ENCODE measurements around the gene BIN1.

BIN1 gene

GRCh38 chr2:127056086-127056485, 50.9 kb downstream of the BIN1 start:
- H3K4me1 Mint-ChIP-seq = peaks cover 4% of the 10 kb centered on the region
- H3K9me3 Mint-ChIP-seq = no peaks in the 10 kb centered on the region
- H3K27me3 Mint-ChIP-seq = no peaks in the 10 kb centered on the region
- no peak overlapping the region for H3K4me3 Mint-ChIP-seq
- H3K27ac Mint-ChIP-seq = no peak overlapping the region
- H3K36me3 Mint-ChIP-seq = peaks cover 2% of the 10 kb centered on the region

GRCh38 chr2:127055786-127056076, 51.2 kb downstream of the BIN1 start:
- H3K9me3 Mint-ChIP-seq = no peaks in the 10 kb centered on the region
- H3K36me3 Mint-ChIP-seq = peaks cover 2% of the 10 kb centered on the region
- H3K4me3 Mint-ChIP-seq = no peak overlapping the region
- H3K4me1 Mint-ChIP-seq = peaks cover 4% of the 10 kb centered on the region
- no peaks in the 10 kb centered on the region for H3K27me3 Mint-ChIP-seq
- no peak overlapping the region for H3K27ac Mint-ChIP-seq

GRCh38 chr2:127054996-127055785, 51.8 kb downstream of the BIN1 start:
- Mint-ChIP-seq H3K4me3 (no peak overlapping the region), H3K9me3 (no peaks in the 10 kb centered on the region), H3K27me3 (no peaks in the 10 kb centered on the region), H3K4me1 (peaks cover 8% of the 10 kb centered on the region), H3K36me3 (peaks cover 2% of the 10 kb centered on the region), H3K27ac (no peak overlapping the region)

GRCh38 chr2:127054604-127054930, 52.4 kb downstream of the BIN1 start:
- peaks cover 12% of the 10 kb centered on the region for H3K4me1 Mint-ChIP-seq

DNA sequence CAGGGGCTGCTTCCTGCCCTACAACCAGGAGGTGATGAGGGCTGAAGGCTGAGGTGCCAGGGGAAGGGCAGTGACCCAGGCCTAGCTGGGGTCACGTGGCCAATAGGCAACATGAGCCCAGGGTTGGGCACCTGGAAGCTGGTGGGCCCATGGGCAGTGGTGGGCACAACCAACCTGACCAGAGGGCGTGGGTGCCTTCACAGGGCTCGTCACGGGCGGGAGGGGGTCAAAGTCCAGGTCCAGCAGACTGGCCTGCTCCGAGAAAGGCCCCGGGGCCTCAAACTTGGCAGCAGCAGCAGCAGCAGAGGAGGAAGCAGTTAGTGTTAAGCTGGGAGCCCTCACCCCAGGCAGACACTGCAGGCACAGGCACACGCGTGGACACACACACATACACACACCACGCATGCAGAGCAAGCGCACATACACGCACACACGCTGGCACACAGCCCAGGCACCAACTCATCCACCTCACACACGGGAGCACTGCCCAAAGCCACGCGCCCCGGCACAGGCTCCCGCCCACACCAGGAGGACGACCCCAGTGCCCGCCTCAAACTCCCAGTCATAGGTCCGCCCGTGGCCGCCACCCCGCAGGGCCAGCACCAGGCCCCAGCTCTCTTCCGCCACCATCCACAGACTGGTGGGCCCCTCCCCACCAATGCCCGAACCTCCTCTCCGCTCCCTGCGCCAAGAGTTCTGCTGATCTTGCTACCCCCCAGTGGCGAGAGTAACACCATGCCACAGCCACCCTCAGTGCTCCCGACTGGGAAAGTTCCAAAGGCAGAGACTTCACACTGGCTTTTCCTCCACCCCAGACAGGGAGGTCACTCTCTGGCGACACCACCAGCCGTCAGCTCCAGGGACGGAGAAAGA, 53.0 kb downstream of the BIN1 start:
- H3K27me3 Mint-ChIP-seq = no peaks in the 10 kb centered on the region
- no peak overlapping the region for H3K27ac Mint-ChIP-seq

More at GRCh38 chr2:127054604-127054930, 52.4 kb downstream of the BIN1 start:
- Mint-ChIP-seq H3K36me3 (peaks cover 2% of the 10 kb centered on the region), H3K27me3 (no peaks in the 10 kb centered on the region), H3K4me3 (no peak overlapping the region), H3K9me3 (no peaks in the 10 kb centered on the region), H3K27ac (no peak overlapping the region)

GRCh38 chr2:127052771-127053691, 53.9 kb downstream of the BIN1 start:
- peaks cover 2% of the 10 kb centered on the region for H3K36me3 Mint-ChIP-seq
- peaks cover 12% of the 10 kb centered on the region for H3K4me1 Mint-ChIP-seq
- H3K27ac Mint-ChIP-seq = no peak overlapping the region
- H3K27me3 Mint-ChIP-seq = no peaks in the 10 kb centered on the region
- H3K9me3 Mint-ChIP-seq = no peaks in the 10 kb centered on the region
- H3K4me3 Mint-ChIP-seq = no peak overlapping the region

More for the DNA sequence above, 53.0 kb downstream of the BIN1 start:
- Mint-ChIP-seq H3K9me3 (no peaks in the 10 kb centered on the region), H3K4me1 (peaks cover 12% of the 10 kb centered on the region), H3K4me3 (no peak overlapping the region), H3K36me3 (peaks cover 2% of the 10 kb centered on the region)

DNA sequence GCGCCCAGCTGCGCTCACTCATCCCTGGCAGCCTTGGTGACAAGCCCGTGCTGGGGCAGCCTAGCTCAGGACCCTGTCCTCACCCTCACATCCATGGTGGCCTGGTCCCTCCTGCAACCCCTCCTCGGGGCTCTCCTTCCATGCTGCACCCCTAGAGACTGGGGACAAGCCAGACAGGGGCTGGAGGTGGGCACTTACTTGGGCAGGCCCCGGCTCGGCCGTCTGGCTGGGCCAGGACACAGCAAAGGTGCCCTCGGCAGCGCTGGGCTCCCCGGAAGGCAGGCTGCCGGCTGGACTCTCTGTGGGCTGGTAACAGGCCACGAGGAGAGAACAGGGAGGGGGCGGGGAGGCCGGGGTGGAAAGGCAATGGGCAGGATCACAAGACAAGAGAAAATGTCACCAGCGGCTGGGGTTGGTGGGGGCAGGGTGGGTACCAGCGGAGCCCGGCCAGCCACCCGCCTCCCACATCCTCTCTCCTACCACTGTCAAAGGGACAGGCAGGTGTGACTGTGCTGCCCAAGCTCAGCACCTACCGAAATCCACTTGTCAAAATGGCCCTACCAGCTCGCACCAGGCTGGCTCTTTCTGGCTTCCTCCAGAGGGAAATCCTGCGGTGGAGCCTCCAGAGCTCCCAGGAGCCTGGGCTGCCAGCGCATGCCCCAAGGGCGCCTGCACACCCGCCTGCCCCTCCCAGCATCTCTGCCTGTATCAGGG, 54.7 kb downstream of the BIN1 start:
- Mint-ChIP-seq H3K27ac (no peak overlapping the region), H3K4me1 (peaks cover 12% of the 10 kb centered on the region), H3K36me3 (peaks cover 3% of the 10 kb centered on the region), H3K9me3 (no peaks in the 10 kb centered on the region), H3K4me3 (no peak overlapping the region), H3K27me3 (no peaks in the 10 kb centered on the region)

DNA sequence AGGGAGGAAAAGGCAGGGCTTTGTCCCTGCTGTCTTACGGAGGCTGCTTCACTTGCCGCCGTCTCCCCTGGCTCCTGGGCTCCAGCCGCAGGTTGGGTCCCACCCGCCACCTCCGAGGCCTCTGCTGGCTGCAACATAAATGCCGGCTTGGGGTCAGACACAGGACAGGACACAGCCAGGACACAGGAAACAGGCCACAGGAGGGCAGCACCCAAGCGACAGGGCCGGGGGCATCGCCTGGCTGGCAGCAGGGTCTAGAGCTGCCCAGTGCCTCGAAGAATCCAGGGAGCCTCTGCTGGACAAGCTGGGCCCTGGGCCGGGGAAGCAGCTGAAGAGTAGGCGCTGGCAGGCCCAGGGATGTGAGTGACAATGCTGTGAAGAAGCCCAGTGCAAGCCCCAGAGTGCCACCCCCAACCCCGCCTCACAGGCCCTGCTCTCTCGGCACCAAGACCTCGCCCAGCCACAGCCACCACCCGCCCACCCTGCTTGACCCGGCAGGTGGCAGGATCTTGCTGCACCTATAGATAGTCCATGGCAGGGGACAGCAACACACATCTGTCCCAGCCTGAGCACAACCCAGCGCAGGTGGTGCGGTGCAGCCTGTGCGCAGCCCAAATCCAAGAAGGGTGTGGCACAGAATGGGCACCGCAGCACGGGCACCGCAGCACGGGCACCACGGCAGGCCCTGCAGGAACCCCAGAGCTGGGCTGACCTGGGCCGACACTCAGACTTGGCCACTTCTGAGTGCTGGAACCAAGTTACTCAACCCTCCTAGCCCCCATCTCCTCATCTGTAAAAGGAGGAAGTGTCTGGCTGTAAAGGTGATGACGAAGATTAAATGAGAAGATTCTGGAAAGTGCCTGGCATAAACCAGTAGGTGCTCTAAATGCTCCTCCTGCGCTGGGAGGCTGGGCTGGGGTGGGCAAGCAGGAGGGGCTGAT, 55.6 kb downstream of the BIN1 start:
- Mint-ChIP-seq H3K4me3 (no peak overlapping the region), H3K9me3 (no peaks in the 10 kb centered on the region), H3K27me3 (no peaks in the 10 kb centered on the region), H3K36me3 (peaks cover 1% of the 10 kb centered on the region), H3K27ac (no peak overlapping the region), H3K4me1 (peaks cover 15% of the 10 kb centered on the region)

- Mint-ChIP-seq H3K36me3 (peaks cover 1% of the 10 kb centered on the region), H3K27me3 (no peaks in the 10 kb centered on the region), H3K4me3 (no peak overlapping the region), H3K27ac (no peak overlapping the region), H3K9me3 (no peaks in the 10 kb centered on the region), H3K4me1 (peaks cover 15% of the 10 kb centered on the region)
These were observed 56.2 kb downstream of the BIN1 start for GRCh38 chr2:127050803-127051115.

GRCh38 chr2:127049927-127050802, 56.8 kb downstream of the BIN1 start:
- peaks cover 1% of the 10 kb centered on the region for H3K36me3 Mint-ChIP-seq
- H3K9me3 Mint-ChIP-seq = no peaks in the 10 kb centered on the region
- peak overlapping the region; percentile 82 for H3K27ac Mint-ChIP-seq
- H3K4me1 Mint-ChIP-seq = peaks cover 15% of the 10 kb centered on the region
- H3K27me3 Mint-ChIP-seq = no peaks in the 10 kb centered on the region
- no peak overlapping the region for H3K4me3 Mint-ChIP-seq

GRCh38 chr2:127048969-127049897, 57.7 kb downstream of the BIN1 start:
- H3K27ac Mint-ChIP-seq = no peak overlapping the region
- peaks cover 1% of the 10 kb centered on the region for H3K36me3 Mint-ChIP-seq
- H3K9me3 Mint-ChIP-seq = no peaks in the 10 kb centered on the region
- H3K4me1 Mint-ChIP-seq = peaks cover 15% of the 10 kb centered on the region
- H3K4me3 Mint-ChIP-seq = no peak overlapping the region
- H3K27me3 Mint-ChIP-seq = no peaks in the 10 kb centered on the region

DNA sequence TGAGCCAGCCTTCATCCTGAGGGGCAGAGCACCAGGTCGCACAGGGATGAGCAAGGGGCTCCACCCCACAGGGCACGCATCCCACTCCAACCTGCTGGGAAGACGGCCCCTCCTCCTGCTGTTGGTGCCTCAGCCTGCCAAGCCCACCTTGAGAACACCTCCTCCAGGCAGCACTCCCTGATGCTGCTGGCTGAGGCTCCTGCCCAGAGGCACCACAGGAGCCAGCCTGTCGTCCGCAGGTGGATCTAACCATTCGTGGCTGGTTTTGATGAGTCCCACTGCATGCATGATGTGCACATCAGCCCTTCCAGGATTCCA, 58.4 kb downstream of the BIN1 start:
- Mint-ChIP-seq H3K36me3 (peaks cover 1% of the 10 kb centered on the region), H3K27me3 (no peaks in the 10 kb centered on the region), H3K4me3 (no peak overlapping the region), H3K9me3 (no peaks in the 10 kb centered on the region), H3K4me1 (peaks cover 15% of the 10 kb centered on the region), H3K27ac (no peak overlapping the region)
